PFSK-1 (cell line): ENCODE measurements around the gene TMC4.

ENCODE experiments used
- FOXP2 ChIP-seq: optimal IDR thresholded peaks from 2 replicates; pipeline ENCODE3; 2011; ENCODE audit warnings: borderline replicate concordance, control low read depth, inconsistent platforms; ENCODE audit not compliant: insufficient read depth; ENCODE audit errors: extremely low read length, extremely low read depth
- POLR2AphosphoS5 ChIP-seq: IDR thresholded peaks from 2 replicates; pipeline ENCODE4 v1.6.1; 2012; ENCODE audit warnings: low read depth, mild to moderate bottlenecking, control low read depth, low read length, moderate library complexity
- SIN3A ChIP-seq: IDR thresholded peaks from 2 replicates; pipeline ENCODE4 v1.6.1; 2012; ENCODE audit warnings: mild to moderate bottlenecking, low read length, moderate library complexity, borderline replicate concordance; ENCODE audit not compliant: insufficient read depth
- TAF1 ChIP-seq: IDR thresholded peaks from 2 replicates; pipeline ENCODE4 v1.6.1; 2012; ENCODE audit warnings: low read length, control low read depth, borderline replicate concordance; ENCODE audit not compliant: insufficient read depth
- TF ChIP-seq, protein P1 (sequence below), 2 experiments: IDR thresholded peaks; 2 replicates each; pipeline versions ENCODE4 v1.6.1 to v1.8.0; 2011 to 2012; ENCODE audit warnings: low read depth in 2 of 2, low read length in 2 of 2, control low read depth in 1 of 2, inconsistent platforms in 1 of 2, mild to moderate bottlenecking in 1 of 2, moderate library complexity in 1 of 2; ENCODE audit not compliant: insufficient read depth in 1 of 2

Gene TMC4

DNA sequence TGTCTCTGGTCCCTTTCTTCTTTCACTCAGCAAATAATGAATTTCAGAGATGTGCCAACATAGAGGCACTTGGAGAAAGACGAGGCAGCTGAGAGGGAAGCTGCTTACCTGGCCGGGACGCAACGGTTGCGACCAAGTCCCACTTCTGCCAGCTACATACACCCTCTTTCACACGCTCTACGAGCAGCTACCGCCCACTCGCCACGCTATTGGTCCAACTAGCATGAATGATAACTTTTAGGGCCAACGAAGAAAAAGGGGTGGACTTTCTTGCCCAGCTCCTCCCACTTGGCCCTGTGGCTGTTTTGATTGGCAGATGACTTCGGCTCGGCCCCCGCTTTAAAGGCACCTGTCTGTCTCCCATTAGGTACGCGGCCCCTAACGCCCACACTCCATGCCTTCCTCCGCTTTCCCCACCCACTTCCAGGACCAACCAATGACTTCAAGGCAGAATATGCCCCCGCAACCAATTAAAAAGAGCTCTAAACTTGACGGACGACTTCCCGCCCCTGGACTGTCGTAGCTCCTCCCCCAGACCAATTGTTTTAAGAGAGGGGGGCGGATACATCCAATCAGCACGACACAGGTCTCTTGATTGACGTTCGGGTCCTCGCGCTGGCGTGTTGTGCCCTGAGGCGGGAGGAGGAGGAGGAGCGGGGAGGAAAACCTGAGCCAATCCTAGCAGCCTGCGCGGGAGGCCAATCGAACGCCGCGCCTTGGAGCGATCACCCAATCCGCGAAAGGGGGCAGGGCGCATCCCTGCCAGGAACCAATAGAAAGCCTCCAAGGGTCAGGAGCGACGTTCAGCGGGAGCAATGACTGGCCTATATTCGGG, 35.9 kb downstream of the TMC4 start:
- TF ChIP-seq FOXP2 = no peak
- TF ChIP-seq SIN3A = 0 out of 2 replicates have a peak, but pooled peaks have one; percentile 9
- TF ChIP-seq, protein P1, sequence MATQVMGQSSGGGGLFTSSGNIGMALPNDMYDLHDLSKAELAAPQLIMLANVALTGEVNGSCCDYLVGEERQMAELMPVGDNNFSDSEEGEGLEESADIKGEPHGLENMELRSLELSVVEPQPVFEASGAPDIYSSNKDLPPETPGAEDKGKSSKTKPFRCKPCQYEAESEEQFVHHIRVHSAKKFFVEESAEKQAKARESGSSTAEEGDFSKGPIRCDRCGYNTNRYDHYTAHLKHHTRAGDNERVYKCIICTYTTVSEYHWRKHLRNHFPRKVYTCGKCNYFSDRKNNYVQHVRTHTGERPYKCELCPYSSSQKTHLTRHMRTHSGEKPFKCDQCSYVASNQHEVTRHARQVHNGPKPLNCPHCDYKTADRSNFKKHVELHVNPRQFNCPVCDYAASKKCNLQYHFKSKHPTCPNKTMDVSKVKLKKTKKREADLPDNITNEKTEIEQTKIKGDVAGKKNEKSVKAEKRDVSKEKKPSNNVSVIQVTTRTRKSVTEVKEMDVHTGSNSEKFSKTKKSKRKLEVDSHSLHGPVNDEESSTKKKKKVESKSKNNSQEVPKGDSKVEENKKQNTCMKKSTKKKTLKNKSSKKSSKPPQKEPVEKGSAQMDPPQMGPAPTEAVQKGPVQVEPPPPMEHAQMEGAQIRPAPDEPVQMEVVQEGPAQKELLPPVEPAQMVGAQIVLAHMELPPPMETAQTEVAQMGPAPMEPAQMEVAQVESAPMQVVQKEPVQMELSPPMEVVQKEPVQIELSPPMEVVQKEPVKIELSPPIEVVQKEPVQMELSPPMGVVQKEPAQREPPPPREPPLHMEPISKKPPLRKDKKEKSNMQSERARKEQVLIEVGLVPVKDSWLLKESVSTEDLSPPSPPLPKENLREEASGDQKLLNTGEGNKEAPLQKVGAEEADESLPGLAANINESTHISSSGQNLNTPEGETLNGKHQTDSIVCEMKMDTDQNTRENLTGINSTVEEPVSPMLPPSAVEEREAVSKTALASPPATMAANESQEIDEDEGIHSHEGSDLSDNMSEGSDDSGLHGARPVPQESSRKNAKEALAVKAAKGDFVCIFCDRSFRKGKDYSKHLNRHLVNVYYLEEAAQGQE (IDR thresholded peaks at IDR 0.05; ENCODE audit: insufficient read depth in 1 of 2, low read depth in 2 of 2, low read length in 2 of 2) = no peak
- TF ChIP-seq TAF1 = peak; percentile 74; the same call in 1 of the 2 replicates
- peak; percentile 78 for TF ChIP-seq POLR2AphosphoS5

DNA sequence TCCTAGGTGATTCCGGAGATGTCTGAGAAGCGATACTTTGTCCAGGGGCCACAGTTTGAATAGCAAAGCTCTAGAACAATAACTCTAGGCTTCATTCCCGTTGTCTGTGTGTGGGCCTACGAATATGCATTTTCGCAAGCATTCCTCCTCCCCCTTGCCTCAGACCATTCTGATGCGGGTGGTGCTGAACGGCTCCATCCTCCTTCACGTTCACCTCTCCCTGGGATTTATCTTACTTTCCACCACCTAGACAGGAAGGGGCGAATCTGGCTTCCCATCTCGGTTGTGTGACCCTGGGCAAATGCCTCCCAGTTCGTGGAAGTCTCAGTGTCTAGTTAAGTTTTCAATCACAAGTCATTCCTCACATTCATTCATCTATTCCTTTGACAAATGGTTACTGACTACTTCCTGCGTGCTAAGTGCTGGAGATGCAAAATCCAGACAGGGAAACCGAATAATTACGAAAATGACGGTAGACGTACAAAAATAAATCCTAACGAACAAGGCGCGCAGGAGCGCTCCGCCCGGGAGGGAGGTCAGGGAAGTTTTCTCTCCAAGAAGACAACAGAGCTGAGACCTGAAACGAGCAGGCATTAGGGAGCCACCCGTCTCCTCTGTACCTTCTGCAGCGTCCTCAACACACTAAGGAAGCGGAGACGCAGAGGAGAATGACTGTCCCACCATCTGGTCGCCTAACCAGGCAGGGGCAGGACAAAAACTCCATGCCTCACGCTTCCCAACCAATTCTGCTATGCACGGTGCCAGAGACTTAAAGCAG, 36.7 kb downstream of the TMC4 start:
- TF ChIP-seq, protein P1 (IDR thresholded peaks at IDR 0.05; ENCODE audit: insufficient read depth in 1 of 2, low read depth in 2 of 2, low read length in 2 of 2) = no peak
- TF ChIP-seq POLR2AphosphoS5 (no peak), TAF1 (no peak), FOXP2 (no peak), SIN3A (no peak)

DNA sequence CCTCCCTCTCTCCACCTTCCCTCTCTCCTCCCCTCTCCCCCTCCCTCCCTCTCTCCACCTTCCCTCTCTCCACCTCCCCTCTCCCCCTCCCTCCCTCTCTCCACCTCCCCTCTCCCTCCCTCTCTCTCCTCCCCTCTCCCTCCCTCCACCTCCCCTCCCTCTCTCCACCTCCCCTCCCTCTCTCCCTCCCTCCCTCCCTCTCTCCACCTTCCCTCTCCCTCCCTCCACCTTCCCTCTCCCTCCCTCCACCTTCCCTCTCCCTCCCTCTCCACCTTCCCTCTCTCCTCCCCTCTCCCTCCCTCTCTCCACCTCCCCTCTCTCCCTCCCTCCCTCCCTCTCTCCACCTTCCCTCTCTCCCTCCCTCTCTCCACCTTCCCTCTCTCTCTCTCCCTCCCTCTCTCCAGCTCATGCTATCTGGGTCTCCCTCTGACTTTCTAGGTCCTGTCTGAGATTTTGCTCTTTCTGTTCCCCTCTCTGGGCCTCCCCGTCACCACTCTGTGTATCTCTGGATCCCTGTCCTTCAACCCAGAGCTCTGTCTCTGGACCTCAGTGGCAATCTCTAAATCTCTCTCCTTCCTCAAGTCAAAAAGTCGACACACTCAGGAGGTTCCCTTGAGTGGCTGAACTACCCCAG, 38.9 kb downstream of the TMC4 start:
- no peak for TF ChIP-seq POLR2AphosphoS5
- no peak for TF ChIP-seq SIN3A
- TF ChIP-seq FOXP2 = no peak
- TF ChIP-seq TAF1 = no peak
- TF ChIP-seq, protein P1 (IDR thresholded peaks at IDR 0.05; ENCODE audit: insufficient read depth in 1 of 2, low read depth in 2 of 2, low read length in 2 of 2) = no peak

DNA sequence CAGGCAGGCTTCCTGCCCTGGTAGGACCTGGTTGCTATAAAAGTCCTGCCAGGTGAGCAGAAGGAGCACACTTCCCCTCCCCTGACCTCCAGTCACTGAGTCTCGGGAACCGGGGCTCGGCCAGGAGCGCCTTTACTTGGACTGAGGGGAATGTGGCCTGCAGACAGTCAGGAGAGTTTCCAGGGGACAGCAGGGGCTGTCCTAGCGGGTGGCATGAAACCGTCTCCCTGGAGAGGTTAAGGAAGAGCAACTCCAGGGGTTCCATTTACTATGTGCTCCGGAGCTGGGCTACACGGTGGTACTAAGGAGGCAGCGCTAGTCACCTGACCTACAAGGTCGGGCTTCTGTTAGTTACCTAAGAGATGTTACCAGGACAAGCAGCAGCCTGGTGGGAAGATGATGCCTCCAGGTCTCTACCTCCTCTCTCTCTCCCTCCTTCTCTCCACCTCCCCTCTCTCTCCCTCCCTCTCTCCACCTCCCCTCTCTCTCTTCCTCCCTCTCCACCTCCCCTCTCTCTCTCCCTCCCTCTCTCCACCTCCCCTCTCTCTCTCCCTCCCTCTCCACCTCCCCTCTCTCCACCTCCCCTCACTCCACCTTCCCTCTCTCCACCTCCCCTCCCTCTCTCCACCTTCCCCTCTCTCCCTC, 39.5 kb downstream of the TMC4 start:
- no peak for TF ChIP-seq TAF1
- no peak for TF ChIP-seq FOXP2
- no peak for TF ChIP-seq POLR2AphosphoS5
- TF ChIP-seq SIN3A = no peak
- TF ChIP-seq, protein P1 (IDR thresholded peaks at IDR 0.05; ENCODE audit: insufficient read depth in 1 of 2, low read depth in 2 of 2, low read length in 2 of 2) = no peak
